Measurements from ENCODE around the gene OR5I1.

- TF ChIP-seq CTCF (conservative IDR thresholded peaks at IDR 0.05; ENCODE audit: low read depth, low read length): no peak
- TF ChIP-seq EZH2 (IDR thresholded peaks at IDR 0.05; ENCODE audit: borderline replicate concordance, low read depth, low read length, poor library complexity, severe bottlenecking): no peak
Observed at GRCh38 chr11:55967914-55968313, 31.7 kb upstream of the OR5I1 start.

All from A673 (cell line).